GM18858 (cell line): ENCODE measurements around the gene RPUSD3.
"Not testable (repeated sequence)": the region's sequence is repeated elsewhere in the genome, so short reads cannot be mapped to it uniquely, and the experiment has no call there.

Experiments used
- ATAC-seq: cut with Tn5 transposase; IDR thresholded peaks from one replicate; pipeline ENCODE4 v1.9.1; 2021; ENCODE audit not compliant: unreplicated experiment

RPUSD3 gene

DNA sequence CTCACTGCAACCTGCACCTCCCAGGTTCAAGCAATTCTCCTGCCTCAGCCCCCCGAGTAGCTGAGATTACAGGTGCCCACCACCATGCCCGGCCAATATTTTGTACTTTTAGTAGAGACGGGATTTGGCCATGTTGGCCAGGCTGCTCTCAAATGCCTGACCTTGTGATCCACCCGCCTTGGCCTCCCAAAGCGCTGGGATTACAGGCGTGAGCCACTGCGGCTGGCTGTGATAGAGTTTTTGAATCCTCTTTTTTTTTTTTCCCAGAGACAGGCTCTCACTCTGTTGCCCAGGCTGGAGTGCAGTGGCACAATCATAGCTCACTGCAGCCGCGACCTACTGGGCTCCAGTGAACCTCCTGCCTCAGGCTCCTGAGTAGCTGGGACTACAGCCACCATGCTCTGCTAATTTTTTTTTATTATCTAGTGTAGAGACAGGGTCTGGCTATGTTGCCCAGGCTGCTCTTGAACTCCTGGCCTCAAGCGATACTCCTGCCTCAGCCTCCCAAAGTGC, 21.4 kb upstream of the RPUSD3 start:
- ATAC-seq: not testable (repeated sequence)

DNA sequence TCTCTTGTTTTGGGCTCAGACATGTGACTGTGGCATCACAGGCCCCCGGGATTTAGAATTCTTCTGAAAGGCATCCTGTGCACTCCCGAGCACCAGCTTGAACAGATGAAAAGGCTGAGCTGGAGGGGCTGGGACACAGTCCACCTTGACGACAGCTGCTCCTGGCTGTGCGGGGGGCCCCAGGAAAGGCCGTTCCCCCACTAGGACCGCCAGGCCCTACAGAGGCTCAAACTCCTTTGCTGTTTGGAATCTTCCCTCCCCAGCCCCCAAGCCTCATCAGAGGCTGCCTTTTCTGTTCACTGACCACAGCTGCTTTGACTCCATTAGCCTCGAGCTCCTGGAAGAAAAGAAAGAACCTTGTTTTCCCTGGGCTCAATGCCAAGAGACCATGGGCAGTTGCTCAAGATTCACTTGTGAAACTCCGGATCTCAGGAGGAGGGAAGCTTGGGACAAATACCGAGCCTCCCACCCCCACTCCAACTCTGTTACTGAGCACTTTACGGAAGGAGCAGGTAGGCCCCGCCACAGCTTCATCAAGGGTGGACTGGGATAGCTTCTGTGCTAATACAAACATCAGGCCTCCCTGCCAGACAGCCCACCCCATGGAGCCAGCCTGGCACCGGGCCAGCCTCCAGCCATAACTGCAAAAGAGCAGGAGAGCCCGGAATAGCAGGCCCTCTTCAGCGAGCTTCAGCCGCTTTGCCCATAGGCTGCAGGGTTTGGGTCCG, 20.6 kb upstream of the RPUSD3 start:
- no peak for ATAC-seq

DNA sequence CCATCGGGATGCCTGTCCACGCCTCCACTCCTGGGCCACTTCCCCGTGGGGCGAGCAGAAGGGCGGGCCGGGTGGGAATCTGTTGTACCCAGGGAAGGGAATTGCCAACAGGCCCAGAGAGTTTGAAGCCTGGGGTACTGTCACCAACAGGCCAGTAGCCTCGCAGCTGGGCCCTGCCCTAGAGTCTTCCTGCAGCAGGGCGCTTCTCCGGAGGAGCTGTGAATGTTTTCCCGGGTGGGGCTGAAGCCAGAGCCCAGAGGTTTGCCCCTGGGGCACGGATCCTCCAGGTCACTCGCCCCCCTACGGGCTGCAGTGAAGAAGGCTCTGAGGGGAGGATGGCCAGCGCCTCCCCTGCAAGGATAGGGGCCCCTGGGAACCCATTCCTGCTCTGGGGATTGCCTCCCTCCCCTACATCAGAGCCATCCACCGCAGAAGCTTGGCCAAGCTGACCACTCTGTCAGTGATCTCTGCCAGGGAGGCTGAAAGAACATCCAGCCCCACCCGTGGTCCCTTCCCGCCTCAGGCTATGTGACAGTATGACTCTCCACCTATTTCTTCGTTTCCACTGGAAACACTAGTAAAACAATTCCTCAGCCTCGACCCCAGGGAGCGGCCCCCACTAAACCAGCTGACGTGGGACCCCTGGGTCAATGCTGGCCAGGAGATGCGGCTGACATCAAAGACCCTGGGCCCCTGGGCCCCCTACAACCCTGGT, 19.4 kb upstream of the RPUSD3 start:
- ATAC-seq: no peak

DNA sequence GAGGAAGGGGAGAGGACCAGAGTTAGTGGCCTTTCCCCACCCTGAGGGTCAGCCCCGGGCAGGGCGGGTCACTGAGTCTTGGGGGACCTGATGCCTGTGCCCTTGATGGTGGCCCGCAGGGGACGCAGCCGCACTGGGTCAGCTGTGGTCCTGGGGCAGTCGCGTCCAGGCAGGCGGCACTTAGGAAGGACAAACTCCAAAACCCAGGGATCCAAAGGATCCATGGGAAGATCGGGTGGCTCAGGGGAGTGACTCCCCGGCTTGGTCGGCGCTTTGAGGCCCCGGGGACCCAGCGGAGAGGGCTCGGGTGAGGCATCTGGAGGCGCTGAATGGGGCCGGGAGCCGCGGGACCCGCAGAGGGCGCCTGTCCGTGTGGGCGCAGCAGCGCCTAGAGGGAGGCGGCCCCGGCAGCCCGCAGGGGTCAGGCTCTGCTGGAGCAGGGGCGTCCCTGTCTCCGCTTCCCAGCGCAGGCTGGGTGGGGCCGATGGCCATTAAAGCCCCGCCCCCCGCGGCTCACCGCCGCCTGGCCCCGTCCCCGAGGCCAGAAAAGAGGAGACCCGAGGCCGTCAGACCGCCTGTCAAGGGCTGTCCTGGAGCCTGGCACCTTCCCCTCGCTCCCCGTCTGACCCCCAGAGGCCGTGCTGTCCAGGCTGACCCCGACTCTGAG, 18.7 kb upstream of the RPUSD3 start:
- ATAC-seq: no peak

DNA sequence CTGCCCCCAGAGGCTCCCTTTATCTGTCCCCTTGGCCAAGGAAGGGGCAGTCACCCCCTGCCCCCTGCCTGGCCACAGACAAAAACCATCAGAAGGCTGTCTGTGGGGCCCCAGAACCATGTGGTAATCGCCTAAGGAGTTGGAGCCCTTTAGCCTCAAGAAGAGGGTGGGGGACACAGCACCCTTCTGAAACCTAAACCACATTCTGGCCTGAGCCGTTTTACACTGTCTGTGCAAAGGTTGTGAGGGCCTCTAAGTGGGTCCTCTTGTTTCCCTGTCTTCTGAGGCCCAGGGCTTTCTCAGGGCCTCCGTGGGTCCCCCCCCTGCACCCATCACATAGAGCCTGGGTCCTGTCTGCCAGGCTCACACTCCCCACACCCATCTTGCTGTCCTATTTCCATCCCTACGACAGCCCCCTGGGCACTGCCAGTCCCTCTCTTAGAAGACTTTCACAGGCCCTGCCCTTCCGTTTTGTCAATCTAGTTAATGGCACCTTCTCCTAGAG, 17.9 kb upstream of the RPUSD3 start:
- no peak for ATAC-seq

DNA sequence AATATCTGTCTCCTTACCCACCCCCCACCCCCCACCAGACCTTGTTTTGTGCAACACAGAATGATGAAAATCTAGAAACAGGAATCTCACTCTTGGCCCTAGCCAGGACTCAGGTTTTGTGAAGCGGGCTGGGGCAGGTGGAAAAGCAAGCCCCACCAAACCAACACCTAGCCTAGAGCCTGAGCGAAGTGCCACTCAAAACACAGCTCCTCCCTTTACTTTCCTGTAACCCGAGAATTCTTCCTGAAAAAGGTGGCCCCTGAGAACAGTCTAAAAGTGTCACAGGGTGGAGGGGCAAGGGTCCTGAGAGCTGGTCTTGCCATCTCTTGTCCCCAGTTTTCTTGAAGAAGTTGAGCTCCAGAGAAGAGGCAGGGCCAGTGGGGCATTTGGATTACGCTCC, 17.4 kb upstream of the RPUSD3 start:
- ATAC-seq: no peak

DNA sequence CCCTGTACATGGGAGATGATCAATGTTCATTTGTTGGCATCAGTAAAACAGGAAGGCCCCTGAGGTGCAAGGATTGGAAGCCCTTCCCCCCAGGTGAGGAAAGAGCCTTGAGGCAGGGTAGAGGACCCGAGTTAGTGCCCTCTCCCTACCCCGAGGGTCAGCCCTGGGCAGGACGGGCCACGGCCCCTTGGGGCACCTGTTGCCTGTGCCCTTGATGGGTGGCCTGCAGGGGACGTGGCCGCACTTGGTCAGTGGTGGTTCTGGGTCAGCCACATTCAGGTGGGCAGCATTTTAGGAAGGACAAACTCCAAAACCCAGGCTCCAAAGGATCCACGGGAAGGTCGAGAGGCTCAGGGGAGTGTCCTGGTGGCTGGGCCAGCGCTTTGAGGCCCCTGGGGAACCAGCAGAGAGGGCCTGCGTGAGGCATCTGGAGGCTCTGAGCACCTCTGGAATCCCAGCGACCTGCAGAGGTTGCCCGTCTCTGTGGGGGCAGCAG, 15.8 kb upstream of the RPUSD3 start:
- no peak for ATAC-seq

DNA sequence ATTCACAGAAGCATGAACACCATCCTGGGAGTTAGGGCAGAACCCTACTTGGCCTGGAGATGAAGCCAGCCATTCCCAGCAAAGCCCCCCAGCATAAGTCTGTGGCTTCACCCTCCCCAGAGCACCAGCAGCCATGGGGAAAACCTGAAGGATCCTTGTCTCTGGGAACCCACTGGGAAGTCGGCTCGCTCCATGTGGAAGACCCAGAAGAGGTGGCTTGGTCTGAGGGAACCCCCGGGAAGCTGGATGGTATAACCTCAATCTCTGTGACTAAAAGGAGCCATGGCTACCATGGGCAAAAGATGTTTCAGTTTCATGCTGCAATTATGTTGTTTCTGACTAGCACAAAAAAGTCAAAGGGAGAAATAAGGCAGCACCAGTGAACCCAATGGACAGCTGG, 11.8 kb upstream of the RPUSD3 start:
- ATAC-seq: no peak

DNA sequence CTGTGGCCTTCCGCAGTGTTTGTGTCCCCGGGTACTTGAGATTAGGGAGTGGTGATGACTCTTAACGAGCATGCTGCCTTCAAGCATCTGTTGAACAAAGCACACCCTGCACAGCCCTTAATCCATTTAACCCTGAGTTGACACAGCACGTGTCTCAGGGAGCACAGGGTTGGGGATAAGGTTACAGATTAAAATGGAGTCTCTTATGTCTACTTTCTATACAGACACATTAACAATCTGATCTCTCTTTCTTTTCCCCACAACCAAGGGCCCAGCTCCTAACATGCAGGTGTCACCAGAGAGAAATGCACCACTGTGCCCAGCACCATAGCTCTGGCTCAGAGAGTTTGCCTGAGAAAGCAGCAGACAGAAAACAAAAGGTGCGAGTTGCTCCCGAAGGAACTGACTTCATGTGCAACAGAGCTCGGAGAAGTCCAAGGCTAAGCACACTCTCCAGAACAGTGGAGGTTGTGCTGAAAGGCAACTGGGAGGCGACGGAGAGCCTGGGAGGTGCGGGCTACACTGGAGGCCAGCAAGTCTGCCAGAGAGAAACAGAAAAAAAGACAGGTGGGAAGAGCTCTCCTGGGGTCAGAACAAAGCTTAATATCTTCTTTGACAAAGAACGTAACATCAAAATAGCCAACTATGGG, 10.6 kb upstream of the RPUSD3 start:
- not testable (repeated sequence) for ATAC-seq

DNA sequence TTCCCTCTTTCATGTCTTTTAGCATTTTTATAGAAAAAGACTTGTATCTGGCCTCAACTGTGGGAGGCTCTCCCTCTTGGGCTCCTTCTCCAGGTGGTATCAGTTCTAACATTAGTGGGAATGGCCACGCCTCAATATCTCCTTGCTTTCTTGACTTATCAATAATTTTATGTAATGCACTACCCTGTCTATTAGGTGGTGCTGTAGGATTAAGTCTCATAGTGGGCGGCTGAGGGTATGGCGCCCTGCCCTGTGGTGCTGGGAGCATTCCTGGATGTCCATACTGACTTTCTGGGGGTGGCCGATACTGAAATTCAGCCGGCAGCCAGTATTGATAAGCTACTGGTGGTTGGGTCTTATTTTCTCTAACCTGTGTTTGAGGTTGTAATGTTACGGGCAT, 8.7 kb upstream of the RPUSD3 start:
- no peak for ATAC-seq

DNA sequence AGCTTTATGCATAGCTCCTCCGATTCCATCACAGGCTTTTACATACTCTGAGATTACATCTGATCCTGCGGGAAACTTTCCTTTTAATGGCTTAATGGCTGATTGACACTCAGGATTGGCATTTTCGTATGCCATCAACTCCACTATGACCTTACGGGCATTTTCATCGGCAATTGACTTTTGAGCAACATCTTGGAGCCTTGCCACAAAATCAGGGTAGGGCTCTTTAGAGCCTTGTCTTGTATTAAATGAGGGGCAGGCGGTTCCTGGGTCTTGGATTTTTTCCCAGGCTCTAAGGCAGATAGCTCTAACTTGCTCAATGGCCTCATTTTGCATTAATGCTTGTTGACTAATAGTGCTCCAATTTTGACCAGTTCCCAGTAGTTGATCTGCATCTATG, 8.1 kb upstream of the RPUSD3 start:
- ATAC-seq: not testable (repeated sequence)

DNA sequence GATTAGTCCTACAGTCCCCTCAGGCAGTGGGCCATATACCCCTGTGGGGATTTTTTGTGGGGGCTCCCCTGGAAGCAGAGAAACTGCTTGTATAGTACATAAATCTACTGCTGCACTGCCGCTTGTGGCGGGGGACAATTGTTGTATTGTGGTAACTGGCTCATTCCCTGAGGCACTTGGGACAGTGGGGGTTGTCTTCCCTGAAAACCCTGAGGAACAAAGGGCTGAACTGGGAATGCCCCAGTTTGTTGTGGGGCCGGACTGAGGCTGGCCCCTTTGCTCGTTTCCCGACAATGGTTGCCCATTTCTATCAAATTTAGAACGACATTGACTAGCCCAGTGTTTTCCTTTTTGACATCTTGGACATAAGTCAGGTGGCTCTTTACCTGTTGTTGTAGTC, 7.6 kb upstream of the RPUSD3 start:
- not testable (repeated sequence) for ATAC-seq

DNA sequence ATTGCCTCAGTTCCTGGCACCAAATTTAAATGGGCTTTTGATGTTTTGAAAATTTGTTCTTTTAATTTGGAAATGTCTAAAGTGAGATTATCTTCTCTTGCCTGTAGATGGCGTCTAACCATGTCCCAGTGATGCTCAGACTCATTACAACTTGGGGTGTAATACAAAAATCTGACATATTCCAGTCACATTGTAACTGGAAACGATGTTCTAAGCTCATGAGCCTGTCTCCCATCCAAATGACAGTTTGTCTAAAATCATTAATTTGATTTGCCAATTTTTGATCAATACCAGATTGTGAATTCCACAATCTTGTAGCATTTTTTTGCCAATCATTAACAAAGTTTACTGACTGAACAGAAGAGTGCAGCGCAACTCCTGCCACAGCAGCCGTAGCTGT, 5.1 kb upstream of the RPUSD3 start:
- ATAC-seq: not testable (repeated sequence)

DNA sequence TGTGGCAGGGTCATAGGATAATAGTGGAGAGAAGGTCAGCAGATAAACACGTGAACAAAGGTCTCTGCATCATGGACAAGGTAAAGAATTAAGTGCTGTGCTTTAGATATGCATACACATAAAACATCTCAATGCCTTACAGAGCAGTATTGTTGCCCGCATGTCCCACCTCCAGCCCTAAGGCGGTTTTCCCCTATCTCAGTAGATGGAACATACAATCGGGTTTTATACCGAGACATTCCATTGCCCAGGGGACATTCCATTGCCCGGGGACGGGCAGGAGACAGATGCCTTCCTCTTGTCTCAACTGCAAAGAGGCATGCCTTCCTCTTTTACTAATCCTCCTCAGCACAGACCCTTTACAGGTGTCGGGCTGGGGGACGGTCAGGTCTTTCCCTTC, 4.1 kb upstream of the RPUSD3 start:
- ATAC-seq: not testable (repeated sequence)

DNA sequence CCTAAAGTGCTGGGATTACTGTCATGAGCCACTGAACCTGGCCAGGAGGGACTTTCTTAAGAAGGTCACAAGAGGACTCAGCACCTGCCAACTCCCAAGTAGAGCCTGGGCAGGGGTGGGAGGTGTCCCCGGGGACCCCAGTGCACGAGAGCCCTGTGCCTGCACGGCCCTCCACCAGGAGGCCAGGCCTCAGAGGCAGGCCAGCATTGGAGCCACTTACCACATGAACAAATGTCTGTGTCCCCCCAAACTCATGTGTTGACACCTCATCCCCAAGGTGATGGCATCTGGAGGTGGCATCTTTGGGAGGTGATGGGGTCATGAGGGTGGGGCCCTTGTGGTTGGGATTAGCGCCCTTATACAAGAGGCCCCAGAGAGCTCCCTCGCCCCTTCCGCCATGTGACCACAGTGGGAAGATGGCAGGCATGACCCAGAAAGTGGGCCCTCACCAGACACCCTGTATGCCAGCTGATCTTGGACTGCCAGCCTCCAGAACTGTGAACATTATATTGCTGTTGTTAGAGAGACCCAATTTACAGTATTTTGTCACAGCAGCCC, 3.2 kb upstream of the RPUSD3 start:
- no peak for ATAC-seq

DNA sequence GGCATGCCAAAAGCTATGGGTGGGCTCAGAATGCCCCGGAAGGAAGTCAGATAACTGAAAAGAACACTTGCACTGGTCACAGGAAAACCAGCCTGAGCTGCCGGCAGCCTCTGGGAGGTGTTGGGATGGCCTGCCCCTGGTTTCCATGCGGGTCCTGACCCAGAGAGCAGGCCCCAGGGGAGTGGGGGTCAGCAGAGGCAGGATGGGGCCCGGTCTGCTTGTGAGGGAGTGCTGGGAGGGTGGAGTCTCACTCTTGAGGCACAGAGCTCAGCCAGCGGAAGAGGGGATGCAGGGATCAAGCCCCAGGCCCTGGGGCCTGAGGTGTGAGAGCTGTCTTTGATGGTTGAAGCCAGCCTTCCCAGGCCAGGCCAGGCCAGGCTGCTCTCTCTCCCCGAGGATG, 2.4 kb upstream of the RPUSD3 start:
- no peak for ATAC-seq

DNA sequence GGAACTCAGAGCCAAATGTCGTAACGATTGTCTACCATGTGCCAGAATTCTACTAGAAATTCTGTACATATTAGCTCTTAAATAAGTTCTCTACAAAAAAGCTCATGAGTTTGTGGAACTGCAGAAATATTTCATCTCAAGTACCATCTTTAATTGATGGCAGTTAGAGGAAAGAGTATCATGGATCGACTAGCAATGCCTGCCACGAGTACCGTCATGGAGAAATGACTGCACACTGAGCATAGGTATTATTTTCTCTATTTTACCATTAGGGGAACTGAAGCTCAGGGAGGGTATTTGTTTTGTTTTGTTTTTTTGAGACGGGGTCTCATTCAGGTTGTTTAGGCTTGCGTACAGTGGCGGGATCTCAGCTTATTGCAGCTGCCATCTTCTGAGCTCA, 2.8 kb downstream of the RPUSD3 start:
- ATAC-seq: no peak

DNA sequence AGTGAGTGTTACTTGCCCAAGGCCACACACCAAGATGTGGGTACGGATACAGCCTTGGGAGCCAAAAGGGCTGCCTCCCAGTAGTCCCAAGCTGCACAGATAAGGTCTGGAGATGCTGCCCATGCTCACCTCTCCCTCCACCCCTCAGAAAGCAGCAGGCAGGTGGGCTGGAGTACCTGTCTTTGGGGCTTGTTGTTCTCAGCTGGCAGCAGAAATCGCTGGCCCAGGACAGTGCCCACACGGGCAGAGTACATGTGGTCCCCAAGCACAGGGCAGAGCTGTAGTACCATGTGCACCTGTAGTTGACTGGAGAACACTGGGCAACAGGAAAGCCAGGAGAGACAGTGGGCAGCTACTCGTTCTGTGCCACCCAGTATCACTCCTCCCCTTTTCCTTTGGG, 5.0 kb downstream of the RPUSD3 start:
- no peak for ATAC-seq

DNA sequence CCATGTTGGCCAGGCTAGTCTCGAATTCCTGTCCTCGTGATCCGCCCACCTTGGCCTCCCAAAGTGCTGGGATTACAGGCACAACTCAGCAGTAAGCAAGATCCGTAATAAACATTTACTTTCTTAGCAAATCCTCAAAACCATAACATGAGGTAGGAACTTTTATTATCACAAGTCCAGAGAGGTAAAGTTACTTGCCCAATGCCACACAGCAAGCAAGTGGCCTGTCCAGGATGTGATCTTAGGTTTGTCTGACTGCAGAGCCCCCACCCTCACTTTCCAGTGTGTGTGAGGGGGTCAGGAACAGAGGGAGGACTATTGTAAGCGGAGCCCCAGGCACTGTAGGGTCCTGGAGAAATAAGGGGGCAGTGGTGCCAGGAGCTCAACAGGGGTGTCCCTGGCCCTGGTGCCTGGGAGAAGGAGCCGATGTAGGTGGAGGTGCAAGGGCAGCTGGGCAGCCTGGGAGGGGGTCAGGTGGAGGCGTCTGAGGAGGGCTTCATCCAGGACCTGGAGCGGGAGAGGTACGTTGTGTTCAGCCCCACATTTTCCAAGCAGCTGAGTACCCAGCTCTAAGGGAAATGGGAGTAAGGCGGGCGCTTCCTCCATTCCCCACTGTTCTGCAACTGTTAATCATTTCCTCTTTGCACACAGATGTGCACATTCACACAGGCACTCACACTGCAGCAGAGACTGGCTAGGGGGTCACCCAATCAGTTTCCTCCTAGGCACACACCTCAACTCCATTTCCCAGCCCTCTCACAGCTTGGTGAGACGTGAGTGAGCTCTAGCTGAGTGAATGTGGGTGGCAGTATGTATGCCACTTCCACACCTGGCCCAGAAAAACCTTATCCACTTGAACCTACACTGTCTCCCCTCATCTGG, 5.9 kb downstream of the RPUSD3 start:
- ATAC-seq: no peak
